Esophagus squamous epithelium (tissue), 4 donors: Measurements from ENCODE around the gene PTMS.

Source experiments
- POLR2A ChIP-seq, 4 donors: fragments of 450-650 bp; IDR thresholded peaks; one replicate each; pipeline ENCODE4 v1.6.1; 2017; ENCODE audit warnings: antibody characterized with exemption in 4 of 4, mild to moderate bottlenecking in 4 of 4, moderate library complexity in 3 of 4
- TF ChIP-seq, protein P1 (sequence below), 6 experiments: fragments of 450-650 bp in 4 of 6; fragments of 200-600 bp in 2 of 6; sonication (generic) in 2 of 6; IDR thresholded peaks; one replicate each; pipeline ENCODE4 v1.5.1; 2016 to 2019; ENCODE audit warnings: antibody characterized with exemption in 6 of 6, mild to moderate bottlenecking in 4 of 6, moderate library complexity in 4 of 6

DNA sequence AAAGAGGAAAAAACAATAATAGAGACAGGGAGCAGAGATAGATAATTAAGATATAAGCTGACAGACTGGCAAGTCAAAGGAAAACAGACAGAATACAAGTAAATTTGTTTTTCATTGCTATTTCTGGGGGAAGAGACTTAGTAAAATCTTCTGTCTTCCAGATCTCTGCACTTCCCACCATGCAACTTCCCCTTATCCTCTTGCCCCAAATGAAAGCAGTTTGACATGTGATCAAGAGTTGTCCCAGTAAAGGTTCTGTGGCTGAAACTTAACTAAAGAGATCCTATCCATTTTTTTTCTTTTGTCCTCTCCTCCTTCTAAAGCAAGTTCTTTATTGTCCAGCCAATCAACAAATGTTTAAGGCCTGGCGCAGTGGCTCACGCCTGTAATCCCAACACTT is 11.8 kb upstream of the PTMS start:
- no peak for TF ChIP-seq POLR2A (IDR thresholded peaks at IDR 0.05)
- TF ChIP-seq, protein P1, sequence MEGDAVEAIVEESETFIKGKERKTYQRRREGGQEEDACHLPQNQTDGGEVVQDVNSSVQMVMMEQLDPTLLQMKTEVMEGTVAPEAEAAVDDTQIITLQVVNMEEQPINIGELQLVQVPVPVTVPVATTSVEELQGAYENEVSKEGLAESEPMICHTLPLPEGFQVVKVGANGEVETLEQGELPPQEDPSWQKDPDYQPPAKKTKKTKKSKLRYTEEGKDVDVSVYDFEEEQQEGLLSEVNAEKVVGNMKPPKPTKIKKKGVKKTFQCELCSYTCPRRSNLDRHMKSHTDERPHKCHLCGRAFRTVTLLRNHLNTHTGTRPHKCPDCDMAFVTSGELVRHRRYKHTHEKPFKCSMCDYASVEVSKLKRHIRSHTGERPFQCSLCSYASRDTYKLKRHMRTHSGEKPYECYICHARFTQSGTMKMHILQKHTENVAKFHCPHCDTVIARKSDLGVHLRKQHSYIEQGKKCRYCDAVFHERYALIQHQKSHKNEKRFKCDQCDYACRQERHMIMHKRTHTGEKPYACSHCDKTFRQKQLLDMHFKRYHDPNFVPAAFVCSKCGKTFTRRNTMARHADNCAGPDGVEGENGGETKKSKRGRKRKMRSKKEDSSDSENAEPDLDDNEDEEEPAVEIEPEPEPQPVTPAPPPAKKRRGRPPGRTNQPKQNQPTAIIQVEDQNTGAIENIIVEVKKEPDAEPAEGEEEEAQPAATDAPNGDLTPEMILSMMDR (IDR thresholded peaks at IDR 0.05), result no peak
